Smooth muscle cell of the brain vasculature (primary cell): ENCODE data around the gene COQ8B.

Experiments used
- DNase-seq: peaks from one replicate; pipeline ENCODE4 v3.0.0-alpha.2; 2012; ENCODE audit warnings: low read depth, low spot score

Gene COQ8B

GRCh38 chr19:40691421-40692211 is 25.1 kb downstream of the COQ8B start:
- DNase-seq, result no peak

- DNase-seq, result peak; percentile 77
Observed at GRCh38 chr19:40690693-40691420, 25.8 kb downstream of the COQ8B start.

- DNase-seq, result no peak
Observed at GRCh38 chr19:40690050-40690692, 26.5 kb downstream of the COQ8B start, which contains the start of gene NUMBL. Gene NUMBL (minus strand): TSS chr19:40690651. CDS start chr19:40690483, 168 bp downstream.

GRCh38 chr19:40689339-40690049 is 27.2 kb downstream of the COQ8B start:
- DNase-seq, result no peak

GRCh38 chr19:40688987-40689338 is 27.7 kb downstream of the COQ8B start:
- DNase-seq, result no peak

GRCh38 chr19:40688309-40688708 is 28.4 kb downstream of the COQ8B start:
- no peak for DNase-seq

GRCh38 chr19:40687525-40688016 is 29.1 kb downstream of the COQ8B start:
- no peak for DNase-seq

- no peak for DNase-seq
Observed at GRCh38 chr19:40686882-40687524, 29.7 kb downstream of the COQ8B start.

- no peak for DNase-seq
Observed at GRCh38 chr19:40685563-40685962, 31.1 kb downstream of the COQ8B start.

GRCh38 chr19:40685016-40685526 is 31.6 kb downstream of the COQ8B start:
- DNase-seq, result no peak

GRCh38 chr19:40684280-40684679 is 32.4 kb downstream of the COQ8B start:
- no peak for DNase-seq

GRCh38 chr19:40683437-40683836 is 33.2 kb downstream of the COQ8B start:
- DNase-seq, result no peak

- DNase-seq, result no peak
Observed at GRCh38 chr19:40682431-40682964, 34.2 kb downstream of the COQ8B start.

- no peak for DNase-seq
Observed at GRCh38 chr19:40681039-40681438, 35.6 kb downstream of the COQ8B start.

- DNase-seq, result no peak
Observed at GRCh38 chr19:40677156-40677555, 39.5 kb downstream of the COQ8B start.

GRCh38 chr19:40674291-40674690 is 42.4 kb downstream of the COQ8B start:
- peak; percentile 43 for DNase-seq

GRCh38 chr19:40673397-40673796 is 43.3 kb downstream of the COQ8B start:
- no peak for DNase-seq

GRCh38 chr19:40672573-40673299 is 44.0 kb downstream of the COQ8B start:
- no peak for DNase-seq

GRCh38 chr19:40672038-40672437 is 44.6 kb downstream of the COQ8B start:
- DNase-seq, result no peak

GRCh38 chr19:40671404-40671803 is 45.3 kb downstream of the COQ8B start:
- no peak for DNase-seq
